GM12878 (cell line): ENCODE measurements around the gene CALN1. TPM values are rescaled to one million over a fixed set of nuclear protein-coding genes. Genes with fewer than 3 reads are reported as not detected.

Experiments
- ASH2L ChIP-seq: fragments of 300-600, 200-600 bp; sonication (generic); IDR thresholded peaks from 2 replicates; pipeline ENCODE4 v1.6.1; 2017; ENCODE audit warnings: low read depth, mild to moderate bottlenecking, borderline replicate concordance
- BACH1 ChIP-seq: fragments of 450-650 bp; IDR thresholded peaks from 2 replicates; pipeline ENCODE4 v1.6.1; 2017; ENCODE audit warnings: mild to moderate bottlenecking, borderline replicate concordance
- HDGF ChIP-seq: fragments of 450-650 bp; IDR thresholded peaks from 2 replicates; pipeline ENCODE4 v1.6.1; 2016; ENCODE audit warnings: antibody characterized with exemption
- IKZF2 ChIP-seq, 2 experiments: fragments of 450-650 bp; IDR thresholded peaks; 2 replicates each; pipeline ENCODE4 v1.6.1; 2017; ENCODE audit warnings: mild to moderate bottlenecking in 2 of 2, moderate library complexity in 2 of 2
- RBBP5 ChIP-seq: fragments of 200-600 bp; sonication (generic); conservative IDR thresholded peaks from 2 replicates; pipeline ENCODE4 v1.6.1; 2016
- ZNF274 ChIP-seq: IDR thresholded peaks from one replicate; pipeline ENCODE4 v1.8.0; 2011; ENCODE audit not compliant: insufficient read length, insufficient read depth
- ZSCAN29 ChIP-seq: fragments of 450-650 bp; IDR thresholded peaks from 2 replicates; pipeline ENCODE4 v1.6.1; 2017; ENCODE audit warnings: mild to moderate bottlenecking, moderate library complexity
- polyA plus RNA-seq, 11 experiments: library from polyadenylated mRNA; depleted of rRNA in 4 of 11; unstranded in 6 of 11; stranded (reverse) in 5 of 11; fragments of >200 nt; fragmentation: Nextera tagmentation in 4 of 11; fragmentation: Illumina TruSeq in 1 of 11; extraction: Ambion mirVana in 4 of 11; extraction: Trizol in 1 of 11; gene quantifications; 1 replicate in 1 of 11; 2 replicates in 10 of 11; pipeline versions ENCODE4 v1.2.1 to v1.2.3, GENCODE V29; 2011 to 2016; ENCODE audit warnings: inconsistent platforms in 2 of 11, missing spikeins in 2 of 11, low read depth in 1 of 11
- total RNA-seq, 4 experiments: library from RNA; depleted of rRNA in 3 of 4; stranded (reverse); fragments of >200 nt in 3 of 4; fragmentation: Illumina TruSeq in 1 of 4; extraction: Trizol in 1 of 4; gene quantifications; 2 replicates each; pipeline versions ENCODE4 v1.2.1 to v1.2.3, GENCODE V29; 2013 to 2021
- TF ChIP-seq, protein P1 (sequence below): fragments of 450-650 bp; conservative IDR thresholded peaks from 2 replicates; pipeline ENCODE4 v1.6.1; 2017; ENCODE audit warnings: mild to moderate bottlenecking, moderate library complexity
- TF ChIP-seq, protein P2 (sequence below), 3 experiments: IDR thresholded peaks in 2 of 3; conservative IDR thresholded peaks in 1 of 3; 2 replicates each; pipeline ENCODE4 v1.5.1; 2011; ENCODE audit warnings: low read depth in 3 of 3, low read length in 3 of 3, mild to moderate bottlenecking in 3 of 3, control low read depth in 2 of 3, moderate library complexity in 2 of 3, inconsistent platforms in 1 of 3, mixed read lengths in 1 of 3; ENCODE audit not compliant: control insufficient read depth in 2 of 3, insufficient read depth in 1 of 3; ENCODE audit errors: extremely low read depth in 1 of 3
- TF ChIP-seq, protein P3 (sequence below): fragments of 450-650 bp; formaldehyde crosslinking; IDR thresholded peaks from 2 replicates; pipeline ENCODE4 v1.4.0; 2022; ENCODE audit warnings: mild to moderate bottlenecking, moderate library complexity
- TF ChIP-seq, protein P4 (sequence below): fragments of 450-650 bp; IDR thresholded peaks from 2 replicates; pipeline ENCODE4 v1.6.1; 2017; ENCODE audit warnings: mild to moderate bottlenecking, moderate library complexity

CALN1 gene
- total and polyA plus RNA-seq, 10 of the 15 experiments (the other 5 are each of a cell fraction or from before 2014, with no cell fraction given) = 0.48 to 15.3 (median 1.6) TPM

DNA sequence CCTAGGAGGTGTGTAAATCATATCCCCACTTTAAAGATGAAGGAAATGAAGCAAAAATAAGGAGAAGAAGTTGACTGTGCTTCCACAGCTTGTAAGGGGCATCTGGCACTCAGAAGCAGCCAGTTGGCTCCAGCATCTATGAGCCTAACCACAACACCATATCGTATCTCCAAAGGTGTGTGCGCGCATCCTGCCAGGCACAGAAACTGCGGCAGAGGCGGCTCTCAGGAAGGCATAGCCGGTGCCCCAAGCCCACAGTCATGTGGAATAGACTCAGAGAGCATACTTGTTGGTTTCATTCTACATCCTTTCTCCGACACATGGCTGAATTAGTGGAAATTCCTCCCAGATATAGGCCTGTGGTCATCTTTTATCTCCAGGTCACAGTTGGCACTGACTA, 423.9 kb downstream of the CALN1 start (continued):
- TF ChIP-seq, protein P1, sequence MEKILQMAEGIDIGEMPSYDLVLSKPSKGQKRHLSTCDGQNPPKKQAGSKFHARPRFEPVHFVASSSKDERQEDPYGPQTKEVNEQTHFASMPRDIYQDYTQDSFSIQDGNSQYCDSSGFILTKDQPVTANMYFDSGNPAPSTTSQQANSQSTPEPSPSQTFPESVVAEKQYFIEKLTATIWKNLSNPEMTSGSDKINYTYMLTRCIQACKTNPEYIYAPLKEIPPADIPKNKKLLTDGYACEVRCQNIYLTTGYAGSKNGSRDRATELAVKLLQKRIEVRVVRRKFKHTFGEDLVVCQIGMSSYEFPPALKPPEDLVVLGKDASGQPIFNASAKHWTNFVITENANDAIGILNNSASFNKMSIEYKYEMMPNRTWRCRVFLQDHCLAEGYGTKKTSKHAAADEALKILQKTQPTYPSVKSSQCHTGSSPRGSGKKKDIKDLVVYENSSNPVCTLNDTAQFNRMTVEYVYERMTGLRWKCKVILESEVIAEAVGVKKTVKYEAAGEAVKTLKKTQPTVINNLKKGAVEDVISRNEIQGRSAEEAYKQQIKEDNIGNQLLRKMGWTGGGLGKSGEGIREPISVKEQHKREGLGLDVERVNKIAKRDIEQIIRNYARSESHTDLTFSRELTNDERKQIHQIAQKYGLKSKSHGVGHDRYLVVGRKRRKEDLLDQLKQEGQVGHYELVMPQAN = no peak
- no peak for TF ChIP-seq ZNF274
- TF ChIP-seq ASH2L = no peak
- TF ChIP-seq HDGF = no peak
- TF ChIP-seq, protein P2, sequence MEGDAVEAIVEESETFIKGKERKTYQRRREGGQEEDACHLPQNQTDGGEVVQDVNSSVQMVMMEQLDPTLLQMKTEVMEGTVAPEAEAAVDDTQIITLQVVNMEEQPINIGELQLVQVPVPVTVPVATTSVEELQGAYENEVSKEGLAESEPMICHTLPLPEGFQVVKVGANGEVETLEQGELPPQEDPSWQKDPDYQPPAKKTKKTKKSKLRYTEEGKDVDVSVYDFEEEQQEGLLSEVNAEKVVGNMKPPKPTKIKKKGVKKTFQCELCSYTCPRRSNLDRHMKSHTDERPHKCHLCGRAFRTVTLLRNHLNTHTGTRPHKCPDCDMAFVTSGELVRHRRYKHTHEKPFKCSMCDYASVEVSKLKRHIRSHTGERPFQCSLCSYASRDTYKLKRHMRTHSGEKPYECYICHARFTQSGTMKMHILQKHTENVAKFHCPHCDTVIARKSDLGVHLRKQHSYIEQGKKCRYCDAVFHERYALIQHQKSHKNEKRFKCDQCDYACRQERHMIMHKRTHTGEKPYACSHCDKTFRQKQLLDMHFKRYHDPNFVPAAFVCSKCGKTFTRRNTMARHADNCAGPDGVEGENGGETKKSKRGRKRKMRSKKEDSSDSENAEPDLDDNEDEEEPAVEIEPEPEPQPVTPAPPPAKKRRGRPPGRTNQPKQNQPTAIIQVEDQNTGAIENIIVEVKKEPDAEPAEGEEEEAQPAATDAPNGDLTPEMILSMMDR (IDR thresholded peaks at IDR 0.05 in 2 of 3, conservative IDR thresholded peaks at IDR 0.05 in 1 of 3; ENCODE audit: control insufficient read depth in 2 of 3, extremely low read depth in 1 of 3, insufficient read depth in 1 of 3, low read depth in 3 of 3, low read length in 3 of 3) = no peak
- TF ChIP-seq IKZF2 (IDR thresholded peaks at IDR 0.05) = no peak
- no peak for TF ChIP-seq RBBP5
- TF ChIP-seq, protein P3, sequence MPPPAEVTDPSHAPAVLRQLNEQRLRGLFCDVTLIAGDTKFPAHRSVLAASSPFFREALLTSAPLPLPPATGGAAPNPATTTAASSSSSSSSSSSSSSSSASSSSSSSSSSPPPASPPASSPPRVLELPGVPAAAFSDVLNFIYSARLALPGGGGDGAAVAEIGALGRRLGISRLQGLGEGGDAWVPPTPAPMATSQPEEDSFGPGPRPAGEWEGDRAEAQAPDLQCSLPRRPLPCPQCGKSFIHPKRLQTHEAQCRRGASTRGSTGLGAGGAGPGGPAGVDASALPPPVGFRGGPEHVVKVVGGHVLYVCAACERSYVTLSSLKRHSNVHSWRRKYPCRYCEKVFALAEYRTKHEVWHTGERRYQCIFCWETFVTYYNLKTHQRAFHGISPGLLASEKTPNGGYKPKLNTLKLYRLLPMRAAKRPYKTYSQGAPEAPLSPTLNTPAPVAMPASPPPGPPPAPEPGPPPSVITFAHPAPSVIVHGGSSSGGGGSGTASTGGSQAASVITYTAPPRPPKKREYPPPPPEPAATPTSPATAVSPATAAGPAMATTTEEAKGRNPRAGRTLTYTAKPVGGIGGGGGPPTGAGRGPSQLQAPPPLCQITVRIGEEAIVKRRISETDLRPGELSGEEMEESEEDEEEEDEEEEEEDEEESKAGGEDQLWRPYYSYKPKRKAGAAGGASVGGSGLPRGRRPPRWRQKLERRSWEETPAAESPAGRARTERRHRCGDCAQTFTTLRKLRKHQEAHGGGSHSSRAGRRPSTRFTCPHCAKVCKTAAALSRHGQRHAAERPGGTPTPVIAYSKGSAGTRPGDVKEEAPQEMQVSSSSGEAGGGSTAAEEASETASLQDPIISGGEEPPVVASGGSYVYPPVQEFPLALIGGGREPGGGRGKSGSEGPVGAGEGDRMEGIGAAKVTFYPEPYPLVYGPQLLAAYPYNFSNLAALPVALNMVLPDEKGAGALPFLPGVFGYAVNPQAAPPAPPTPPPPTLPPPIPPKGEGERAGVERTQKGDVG = no peak
- TF ChIP-seq, protein P4, sequence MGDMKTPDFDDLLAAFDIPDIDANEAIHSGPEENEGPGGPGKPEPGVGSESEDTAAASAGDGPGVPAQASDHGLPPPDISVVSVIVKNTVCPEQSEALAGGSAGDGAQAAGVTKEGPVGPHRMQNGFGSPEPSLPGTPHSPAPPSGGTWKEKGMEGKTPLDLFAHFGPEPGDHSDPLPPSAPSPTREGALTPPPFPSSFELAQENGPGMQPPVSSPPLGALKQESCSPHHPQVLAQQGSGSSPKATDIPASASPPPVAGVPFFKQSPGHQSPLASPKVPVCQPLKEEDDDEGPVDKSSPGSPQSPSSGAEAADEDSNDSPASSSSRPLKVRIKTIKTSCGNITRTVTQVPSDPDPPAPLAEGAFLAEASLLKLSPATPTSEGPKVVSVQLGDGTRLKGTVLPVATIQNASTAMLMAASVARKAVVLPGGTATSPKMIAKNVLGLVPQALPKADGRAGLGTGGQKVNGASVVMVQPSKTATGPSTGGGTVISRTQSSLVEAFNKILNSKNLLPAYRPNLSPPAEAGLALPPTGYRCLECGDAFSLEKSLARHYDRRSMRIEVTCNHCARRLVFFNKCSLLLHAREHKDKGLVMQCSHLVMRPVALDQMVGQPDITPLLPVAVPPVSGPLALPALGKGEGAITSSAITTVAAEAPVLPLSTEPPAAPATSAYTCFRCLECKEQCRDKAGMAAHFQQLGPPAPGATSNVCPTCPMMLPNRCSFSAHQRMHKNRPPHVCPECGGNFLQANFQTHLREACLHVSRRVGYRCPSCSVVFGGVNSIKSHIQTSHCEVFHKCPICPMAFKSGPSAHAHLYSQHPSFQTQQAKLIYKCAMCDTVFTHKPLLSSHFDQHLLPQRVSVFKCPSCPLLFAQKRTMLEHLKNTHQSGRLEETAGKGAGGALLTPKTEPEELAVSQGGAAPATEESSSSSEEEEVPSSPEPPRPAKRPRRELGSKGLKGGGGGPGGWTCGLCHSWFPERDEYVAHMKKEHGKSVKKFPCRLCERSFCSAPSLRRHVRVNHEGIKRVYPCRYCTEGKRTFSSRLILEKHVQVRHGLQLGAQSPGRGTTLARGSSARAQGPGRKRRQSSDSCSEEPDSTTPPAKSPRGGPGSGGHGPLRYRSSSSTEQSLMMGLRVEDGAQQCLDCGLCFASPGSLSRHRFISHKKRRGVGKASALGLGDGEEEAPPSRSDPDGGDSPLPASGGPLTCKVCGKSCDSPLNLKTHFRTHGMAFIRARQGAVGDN = no peak
- no peak for TF ChIP-seq BACH1
- no peak for TF ChIP-seq ZSCAN29
